DOHH2 (cell line): ENCODE measurements around the gene KIF7.

Experiments used
- CTCF ChIP-seq: fragments of 200-600 bp; sonication (generic); IDR thresholded peaks from one replicate; pipeline ENCODE4 v1.5.1; 2014; ENCODE audit warnings: antibody characterized with exemption, mild to moderate bottlenecking, low read depth, low read length; ENCODE audit not compliant: poor library complexity, severe bottlenecking
- EZH2phosphoT487 ChIP-seq: fragments of 200-600 bp; sonication (generic); IDR thresholded peaks from 2 replicates; pipeline ENCODE4 v1.6.1; 2017; ENCODE audit warnings: borderline replicate concordance, mild to moderate bottlenecking, antibody characterized with exemption, low read length, moderate library complexity, mixed read lengths

DNA sequence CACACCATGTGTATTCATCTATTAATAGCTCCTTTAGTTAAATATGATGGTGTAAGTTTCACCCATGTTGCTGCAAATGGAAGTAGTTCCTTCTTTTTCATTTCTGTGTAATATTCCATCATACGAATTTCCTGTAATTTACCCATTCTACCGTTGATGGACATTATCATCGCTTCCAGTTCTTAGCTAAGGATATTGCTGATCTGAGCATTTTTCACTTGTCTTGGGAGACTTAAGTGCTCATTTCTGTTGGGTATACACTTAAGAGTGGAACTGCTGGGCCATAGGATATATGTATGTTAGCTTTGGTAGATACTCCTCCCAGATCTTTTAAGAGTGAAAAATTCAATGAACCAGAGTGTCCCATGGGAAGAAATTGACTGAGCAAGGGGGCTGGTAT lies 12.9 kb upstream of the KIF7 start:
- TF ChIP-seq CTCF (no peak), EZH2phosphoT487 (no peak)
